SK-N-SH (cell line): ENCODE data around the gene IL17REL. TPM values are rescaled to one million over a fixed set of nuclear protein-coding genes. Genes with fewer than 3 reads are reported as not detected.

Source experiments
- CTCF ChIA-PET: fragments of 300-600, 350-600 bp; formaldehyde crosslinking; extraction: SDS; loops from one replicate; lab custom pipeline; 2021; lab: Yijun Ruan, JAX
- POLR2A ChIA-PET: fragments of 350-600 bp; sonication (Branson Sonifier 250); formaldehyde crosslinking; extraction: SDS; loops from one replicate; lab custom pipeline; 2020; ENCODE audit warnings: antibody characterized with exemption, inconsistent platforms; lab: Yijun Ruan, JAX
- DNase-seq: peaks from one replicate; pipeline ENCODE4 v3.0.0; 2012
- H2AFZ ChIP-seq: fragments of 200-600 bp; sonication (generic); 2 replicates; pipeline ENCODE4 v1.8.1; 2016; ENCODE audit warnings: antibody characterized with exemption, mild to moderate bottlenecking, low read depth
- H3F3A ChIP-seq: fragments of 200-600 bp; sonication (generic); replicated peaks from 2 replicates; pipeline ENCODE3; 2016; ENCODE audit warnings: antibody characterized with exemption, mild to moderate bottlenecking; ENCODE audit not compliant: insufficient read depth
- H3K27ac ChIP-seq, 2 experiments: fragments of 200-500 bp in 1 of 2; fragments of 200-600 bp in 1 of 2; sonication (Bioruptor generic) in 1 of 2; sonication (generic), shearing (Covaris generic) in 1 of 2; 2 replicates each; pipeline versions ENCODE4 v1.5.1 to v1.6.1; 2014 to 2016; ENCODE audit warnings: low read depth in 2 of 2, inconsistent platforms in 1 of 2, low read length in 1 of 2, mild to moderate bottlenecking in 1 of 2, mixed read lengths in 1 of 2
- H3K27me3 ChIP-seq: fragments of 200-600 bp; sonication (generic), shearing (Covaris generic); 2 replicates; pipeline ENCODE4 v1.6.1; 2016; ENCODE audit warnings: mixed run types; ENCODE audit not compliant: insufficient read depth
- H3K36me3 ChIP-seq, 2 experiments: fragments of 200-500 bp in 1 of 2; fragments of 200-600 bp in 1 of 2; sonication (Bioruptor generic) in 1 of 2; sonication (generic) in 1 of 2; replicated peaks in 1 of 2; 2 replicates each; pipeline versions ENCODE3 to v1.5.1; 2014 to 2016; ENCODE audit warnings: low read length in 1 of 2, mild to moderate bottlenecking in 1 of 2; ENCODE audit not compliant: insufficient read depth in 2 of 2, control insufficient read depth in 1 of 2
- H3K4me1 ChIP-seq, 2 experiments: fragments of 200-500 bp in 1 of 2; fragments of 200-600 bp in 1 of 2; sonication (Bioruptor generic) in 1 of 2; sonication (generic), shearing (Covaris generic) in 1 of 2; 2 replicates each; pipeline versions ENCODE4 v1.5.1 to v1.6.1; 2014 to 2016; ENCODE audit warnings: low read depth in 1 of 2, low read length in 1 of 2, mixed run types in 1 of 2; ENCODE audit not compliant: insufficient read depth in 2 of 2, control insufficient read depth in 1 of 2
- H3K4me2 ChIP-seq: fragments of 200-600 bp; sonication (generic), shearing (Covaris generic); 2 replicates; pipeline ENCODE4 v1.6.1; 2017; ENCODE audit warnings: mixed run types
- H3K4me3 ChIP-seq, 2 experiments: fragments of 200-500 bp in 1 of 2; fragments of 200-600 bp in 1 of 2; sonication (Bioruptor generic) in 1 of 2; sonication (generic), shearing (Covaris generic) in 1 of 2; 2 replicates each; pipeline versions ENCODE4 v1.5.1 to v1.8.1; 2014 to 2016; ENCODE audit warnings: low read depth in 2 of 2, inconsistent platforms in 1 of 2, low read length in 1 of 2, mild to moderate bottlenecking in 1 of 2, mixed read lengths in 1 of 2, moderate library complexity in 1 of 2
- H3K79me2 ChIP-seq: fragments of 200-600 bp; sonication (generic); 2 replicates; pipeline ENCODE4 v1.8.1; 2017; ENCODE audit warnings: mild to moderate bottlenecking; ENCODE audit not compliant: insufficient read depth
- H3K9ac ChIP-seq: fragments of 200-600 bp; sonication (generic); 2 replicates; pipeline ENCODE4 v1.6.1; 2017; ENCODE audit warnings: mixed run types
- H3K9me2 ChIP-seq: fragments of 200-600 bp; sonication (generic); 2 replicates; pipeline ENCODE4 v1.6.1; 2017; ENCODE audit warnings: mixed run types
- H3K9me3 ChIP-seq: fragments of 200-600 bp; sonication (generic); 2 replicates; pipeline ENCODE4 v1.6.1; 2017; ENCODE audit warnings: mixed run types, mild to moderate bottlenecking, moderate library complexity
- H4K20me1 ChIP-seq: fragments of 200-600 bp; sonication (generic); 2 replicates; pipeline ENCODE4 v1.6.1; 2017; ENCODE audit warnings: mild to moderate bottlenecking, mixed run types; ENCODE audit not compliant: insufficient read depth
- CHD2 ChIP-seq: fragments of 150-350 bp; IDR thresholded peaks from 2 replicates; pipeline ENCODE4 v1.6.1; 2018; ENCODE audit warnings: low read length; ENCODE audit not compliant: partially characterized antibody
- FOXJ3 ChIP-seq: sonication (generic); formaldehyde crosslinking; IDR thresholded peaks from 2 replicates; pipeline ENCODE4 v1.5.1; 2020; ENCODE audit warnings: mild to moderate bottlenecking, missing genetic modification reagents
- FOXM1 ChIP-seq: IDR thresholded peaks from 2 replicates; pipeline ENCODE4 v1.4.0; 2012; ENCODE audit warnings: low read depth, mild to moderate bottlenecking
- GABPA ChIP-seq: IDR thresholded peaks from 2 replicates; pipeline ENCODE4 v1.4.0; 2012; ENCODE audit warnings: low read depth, mild to moderate bottlenecking
- GATA2 ChIP-seq: sonication (generic); formaldehyde crosslinking; IDR thresholded peaks from 2 replicates; pipeline ENCODE4 v1.5.0; 2020; ENCODE audit warnings: mild to moderate bottlenecking, missing genetic modification reagents
- NFIC ChIP-seq: IDR thresholded peaks from 2 replicates; pipeline ENCODE4 v1.4.0; 2012; ENCODE audit warnings: borderline replicate concordance
- POLR2AphosphoS5 ChIP-seq: IDR thresholded peaks from 2 replicates; pipeline ENCODE4 v1.6.1; 2012; ENCODE audit warnings: low read depth, low read length
- RXRA ChIP-seq: IDR thresholded peaks from 2 replicates; pipeline ENCODE4 v1.4.0; 2012; ENCODE audit warnings: low read depth, mild to moderate bottlenecking, borderline replicate concordance
- SMC3 ChIP-seq: IDR thresholded peaks from 2 replicates; pipeline ENCODE4 v1.6.1; 2012; ENCODE audit warnings: low read depth, low read length, improper control_type of control experiment
- TEAD4 ChIP-seq: IDR thresholded peaks from 2 replicates; pipeline ENCODE4 v1.4.0; 2012; ENCODE audit warnings: mild to moderate bottlenecking, borderline replicate concordance; ENCODE audit not compliant: insufficient read depth
- YY1 ChIP-seq: IDR thresholded peaks from 2 replicates; pipeline ENCODE4 v1.4.0; 2012; ENCODE audit warnings: low read depth, mild to moderate bottlenecking
- WGBS: methylation state at CpG from one replicate; pipeline ENCODE4 v1.1.6; 2017; ENCODE audit warnings: low lambda C conversion rate; 5-methylcytosine and 5-hydroxymethylcytosine counted together
- polyA plus RNA-seq, 3 experiments: library from polyadenylated mRNA; depleted of rRNA; stranded (reverse); fragments of >200 nt; gene quantifications; 2 replicates each; pipeline ENCODE4 v1.2.3, GENCODE V29; 2012
- TF ChIP-seq, protein P1 (sequence below): fragments of 150-350 bp; IDR thresholded peaks from 2 replicates; pipeline ENCODE4 v1.6.1; 2017; ENCODE audit warnings: antibody characterized with exemption, low read length, low read depth, borderline replicate concordance
- TF ChIP-seq, protein P2 (sequence below): IDR thresholded peaks from 2 replicates; pipeline ENCODE4 v1.4.0; 2012; ENCODE audit warnings: low read depth, borderline replicate concordance
- TF ChIP-seq, protein P3 (sequence below): IDR thresholded peaks from 2 replicates; pipeline ENCODE4; 2012
- TF ChIP-seq, protein P4 (sequence below): fragments of 200-600 bp; sonication (generic); IDR thresholded peaks from 2 replicates; pipeline ENCODE4 v1.6.1; 2017; ENCODE audit warnings: antibody characterized with exemption, mild to moderate bottlenecking, moderate library complexity

Gene IL17REL
- polyA plus RNA-seq, 1 of the 3 experiments (the other 2 are of a cell fraction) = not detected

DNA sequence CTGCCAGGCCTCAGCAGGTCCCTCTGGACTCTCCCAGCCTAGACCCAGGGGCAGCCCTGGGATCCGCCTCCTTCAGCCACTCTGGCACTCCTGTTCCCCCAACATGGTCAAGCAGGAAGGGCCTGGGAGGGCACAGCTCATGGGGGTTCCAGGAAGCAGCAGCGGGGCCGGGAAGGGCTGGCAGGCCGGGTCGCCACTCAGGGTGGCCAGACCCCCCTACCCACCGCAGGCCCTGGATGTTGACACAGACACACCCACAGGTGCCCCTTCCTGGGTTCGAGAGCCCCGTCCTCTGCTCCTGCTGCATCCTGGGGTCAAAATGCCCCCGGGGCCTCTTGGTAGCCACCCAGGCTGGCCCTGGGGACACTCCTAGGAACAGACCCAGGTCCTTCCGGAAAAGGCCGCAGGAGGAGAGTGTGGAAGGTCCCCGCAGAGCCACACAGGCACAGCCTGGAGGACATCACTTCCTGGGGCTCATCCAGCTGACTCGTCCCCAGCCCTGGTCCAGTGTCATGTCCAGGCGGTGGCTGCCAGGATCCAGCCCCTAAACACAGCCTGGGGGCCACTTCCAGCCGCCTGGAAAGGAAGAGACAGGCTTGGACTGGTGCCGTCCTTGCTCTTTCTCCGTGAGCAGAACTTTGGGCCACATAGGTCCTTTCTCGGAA, 58.8 kb downstream of the IL17REL start:
- peak; percentile 68 for DNase-seq
- peak overlapping the region in 1 of 2 experiments; percentile 69; a peak in 2 of 4 replicates for H3K27ac ChIP-seq
- no CpG with 5 or more reads among the region's 18 CpGs for WGBS

More for the DNA sequence above, 58.8 kb downstream of the IL17REL start:
- POLR2A ChIA-PET = no interaction called here
- H3K4me3 ChIP-seq = no peak overlapping the region
- H3K9me3 ChIP-seq = no peaks in the 10 kb centered on the region
- H3K4me2 ChIP-seq = no peak overlapping the region
- no peaks in the 10 kb centered on the region for H3F3A ChIP-seq
- TF ChIP-seq CHD2 (no peak), NFIC (no peak), GATA2 (CRISPR knock-in tag) (no peak), SMC3 (no peak), GABPA (no peak), RXRA (no peak), TEAD4 (no peak), FOXM1 (no peak), POLR2AphosphoS5 (no peak), FOXJ3 (CRISPR knock-in tag) (no peak), YY1 (no peak)
- TF ChIP-seq, protein P1, sequence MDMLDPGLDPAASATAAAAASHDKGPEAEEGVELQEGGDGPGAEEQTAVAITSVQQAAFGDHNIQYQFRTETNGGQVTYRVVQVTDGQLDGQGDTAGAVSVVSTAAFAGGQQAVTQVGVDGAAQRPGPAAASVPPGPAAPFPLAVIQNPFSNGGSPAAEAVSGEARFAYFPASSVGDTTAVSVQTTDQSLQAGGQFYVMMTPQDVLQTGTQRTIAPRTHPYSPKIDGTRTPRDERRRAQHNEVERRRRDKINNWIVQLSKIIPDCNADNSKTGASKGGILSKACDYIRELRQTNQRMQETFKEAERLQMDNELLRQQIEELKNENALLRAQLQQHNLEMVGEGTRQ = no peak
- TF ChIP-seq, protein P2, sequence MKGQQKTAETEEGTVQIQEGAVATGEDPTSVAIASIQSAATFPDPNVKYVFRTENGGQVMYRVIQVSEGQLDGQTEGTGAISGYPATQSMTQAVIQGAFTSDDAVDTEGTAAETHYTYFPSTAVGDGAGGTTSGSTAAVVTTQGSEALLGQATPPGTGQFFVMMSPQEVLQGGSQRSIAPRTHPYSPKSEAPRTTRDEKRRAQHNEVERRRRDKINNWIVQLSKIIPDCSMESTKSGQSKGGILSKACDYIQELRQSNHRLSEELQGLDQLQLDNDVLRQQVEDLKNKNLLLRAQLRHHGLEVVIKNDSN = no peak
- TF ChIP-seq, protein P3, sequence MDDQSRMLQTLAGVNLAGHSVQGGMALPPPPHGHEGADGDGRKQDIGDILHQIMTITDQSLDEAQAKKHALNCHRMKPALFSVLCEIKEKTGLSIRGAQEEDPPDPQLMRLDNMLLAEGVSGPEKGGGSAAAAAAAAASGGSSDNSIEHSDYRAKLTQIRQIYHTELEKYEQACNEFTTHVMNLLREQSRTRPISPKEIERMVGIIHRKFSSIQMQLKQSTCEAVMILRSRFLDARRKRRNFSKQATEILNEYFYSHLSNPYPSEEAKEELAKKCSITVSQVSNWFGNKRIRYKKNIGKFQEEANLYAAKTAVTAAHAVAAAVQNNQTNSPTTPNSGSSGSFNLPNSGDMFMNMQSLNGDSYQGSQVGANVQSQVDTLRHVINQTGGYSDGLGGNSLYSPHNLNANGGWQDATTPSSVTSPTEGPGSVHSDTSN = no peak
- TF ChIP-seq, protein P4, sequence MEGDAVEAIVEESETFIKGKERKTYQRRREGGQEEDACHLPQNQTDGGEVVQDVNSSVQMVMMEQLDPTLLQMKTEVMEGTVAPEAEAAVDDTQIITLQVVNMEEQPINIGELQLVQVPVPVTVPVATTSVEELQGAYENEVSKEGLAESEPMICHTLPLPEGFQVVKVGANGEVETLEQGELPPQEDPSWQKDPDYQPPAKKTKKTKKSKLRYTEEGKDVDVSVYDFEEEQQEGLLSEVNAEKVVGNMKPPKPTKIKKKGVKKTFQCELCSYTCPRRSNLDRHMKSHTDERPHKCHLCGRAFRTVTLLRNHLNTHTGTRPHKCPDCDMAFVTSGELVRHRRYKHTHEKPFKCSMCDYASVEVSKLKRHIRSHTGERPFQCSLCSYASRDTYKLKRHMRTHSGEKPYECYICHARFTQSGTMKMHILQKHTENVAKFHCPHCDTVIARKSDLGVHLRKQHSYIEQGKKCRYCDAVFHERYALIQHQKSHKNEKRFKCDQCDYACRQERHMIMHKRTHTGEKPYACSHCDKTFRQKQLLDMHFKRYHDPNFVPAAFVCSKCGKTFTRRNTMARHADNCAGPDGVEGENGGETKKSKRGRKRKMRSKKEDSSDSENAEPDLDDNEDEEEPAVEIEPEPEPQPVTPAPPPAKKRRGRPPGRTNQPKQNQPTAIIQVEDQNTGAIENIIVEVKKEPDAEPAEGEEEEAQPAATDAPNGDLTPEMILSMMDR = no peak
- H3K9me2 ChIP-seq = no peaks in the 10 kb centered on the region
- H3K9ac ChIP-seq = no peak overlapping the region
- H3K36me3 ChIP-seq = no peaks in the 10 kb centered on the region
- H3K27me3 ChIP-seq = no peaks in the 10 kb centered on the region
- H3K4me1 ChIP-seq = peaks cover 13 to 39% of the 10 kb centered on the region in 2 experiments; a peak in 3 of 4 replicates
- CTCF ChIA-PET = interaction anchor here (1.4 to 1.5 kb wide), 2 partner anchors 23 to 24 kb away, joined by 3 to 6 read pairs; no protein-coding TSS in a partner anchor
- H2AFZ ChIP-seq = no peak overlapping the region
- no peaks in the 10 kb centered on the region for H4K20me1 ChIP-seq
- no peaks in the 10 kb centered on the region for H3K79me2 ChIP-seq
